Trophoblast cell (in vitro differentiated cells and primary cell): ENCODE measurements around the gene ARMC9.

Source experiments
- DNase-seq, 2 donors: peaks; one replicate each; pipeline ENCODE4 v3.0.0-alpha.2; 2016
- H2AFZ ChIP-seq: 2 replicates; pipeline ENCODE4 v1.6.1; 2013; ENCODE audit warnings: low read length, moderate library complexity, mild to moderate bottlenecking; ENCODE audit not compliant: insufficient read depth, poor library complexity
- H2AK5ac ChIP-seq: 2 replicates; pipeline ENCODE4 v1.6.1; 2013; ENCODE audit warnings: mild to moderate bottlenecking, low read length
- H2BK120ac ChIP-seq: 2 replicates; pipeline ENCODE4 v1.6.1; 2013; ENCODE audit warnings: low read length, mild to moderate bottlenecking, moderate library complexity; ENCODE audit not compliant: insufficient read depth, poor library complexity
- H2BK12ac ChIP-seq: 2 replicates; pipeline ENCODE4 v1.6.1; 2013; ENCODE audit warnings: mild to moderate bottlenecking, low read length, moderate library complexity
- H2BK5ac ChIP-seq: 2 replicates; pipeline ENCODE4 v1.6.1; 2013; ENCODE audit warnings: low read length, low read depth, moderate library complexity, mild to moderate bottlenecking; ENCODE audit not compliant: poor library complexity
- H3K14ac ChIP-seq: 2 replicates; pipeline ENCODE4 v1.6.1; 2013; ENCODE audit warnings: mild to moderate bottlenecking, low read length
- H3K18ac ChIP-seq: 2 replicates; pipeline ENCODE4 v1.6.1; 2013; ENCODE audit warnings: mild to moderate bottlenecking, low read length
- H3K23ac ChIP-seq: 2 replicates; pipeline ENCODE4 v1.6.1; 2013; ENCODE audit warnings: low read length
- H3K27ac ChIP-seq: 2 replicates; pipeline ENCODE4 v1.5.1; 2013; ENCODE audit warnings: low read depth, mild to moderate bottlenecking, inconsistent platforms, low read length, moderate library complexity
- H3K27me3 ChIP-seq: 2 replicates; pipeline ENCODE4 v1.6.1; 2013; ENCODE audit warnings: inconsistent platforms, mild to moderate bottlenecking, low read length, moderate library complexity; ENCODE audit not compliant: insufficient read depth
- H3K36me3 ChIP-seq, 2 experiments: 1 replicate in 1 of 2; 2 replicates in 1 of 2; pipeline ENCODE4 v1.6.1; 2013; ENCODE audit warnings: low read length in 2 of 2, mild to moderate bottlenecking in 2 of 2, moderate library complexity in 1 of 2; ENCODE audit not compliant: insufficient read depth in 2 of 2, control insufficient read depth in 1 of 2
- H3K4ac ChIP-seq: 2 replicates; pipeline ENCODE4 v1.6.1; 2013; ENCODE audit warnings: low read depth, mild to moderate bottlenecking, low read length, moderate library complexity
- H3K4me1 ChIP-seq, 2 experiments: 1 replicate in 1 of 2; 2 replicates in 1 of 2; pipeline ENCODE4 v1.6.1; 2013; ENCODE audit warnings: low read length in 2 of 2, mild to moderate bottlenecking in 2 of 2, moderate library complexity in 1 of 2; ENCODE audit not compliant: insufficient read depth in 2 of 2, control insufficient read depth in 1 of 2
- H3K4me2 ChIP-seq: 2 replicates; pipeline ENCODE4 v1.6.1; 2013; ENCODE audit warnings: inconsistent platforms, mild to moderate bottlenecking, low read length, moderate library complexity
- H3K4me3 ChIP-seq: 2 replicates; pipeline ENCODE4 v1.5.1; 2013; ENCODE audit warnings: mild to moderate bottlenecking, low read depth, low read length, inconsistent platforms
- H3K79me1 ChIP-seq: one replicate; pipeline ENCODE4 v1.6.1; 2013; ENCODE audit warnings: low read length
- H3K79me2 ChIP-seq: 2 replicates; pipeline ENCODE4 v1.6.1; 2013; ENCODE audit warnings: low read length, mild to moderate bottlenecking; ENCODE audit not compliant: control insufficient read depth, insufficient read depth, poor library complexity
- H3K9ac ChIP-seq: 2 replicates; pipeline ENCODE4 v1.6.1; 2013; ENCODE audit warnings: mild to moderate bottlenecking, low read length
- H3K9me3 ChIP-seq: 2 replicates; pipeline ENCODE4 v1.6.1; 2013; ENCODE audit warnings: low read depth, mild to moderate bottlenecking, control low read depth, inconsistent platforms, low read length; ENCODE audit not compliant: insufficient read depth
- H4K12ac ChIP-seq: 2 replicates; pipeline ENCODE4 v1.6.1; 2013; ENCODE audit warnings: low read depth, mild to moderate bottlenecking, low read length, moderate library complexity
- H4K8ac ChIP-seq: 2 replicates; pipeline ENCODE4 v1.6.1; 2013; ENCODE audit warnings: low read depth, mild to moderate bottlenecking, low read length, moderate library complexity
- H4K91ac ChIP-seq: one replicate; pipeline ENCODE4 v1.6.1; 2013; ENCODE audit warnings: low read depth, mild to moderate bottlenecking, low read length, moderate library complexity
- WGBS: extraction: QIAGEN DNeasy Blood & Tissue Kit; methylation state at CpG from one replicate; pipeline ENCODE4 v1.1.7; 2013; ENCODE audit warnings: missing lambda C conversion rate; ENCODE audit not compliant: insufficient read length, insufficient coverage; ENCODE audit errors: extremely low coverage; 5-methylcytosine and 5-hydroxymethylcytosine counted together

The ARMC9 gene

GRCh38 chr2:231395188-231396057 is 197.0 kb downstream of the ARMC9 start, which contains the start of gene B3GNT7:
TSS of gene B3GNT7 (plus strand) at chr2:231395710. CDS start at chr2:231395804, 94 bp downstream.
- H3K18ac ChIP-seq: no peak within 1 kb of the TSS
- H3K27ac ChIP-seq: no peak within 1 kb of the TSS
- H3K4me1 ChIP-seq: peaks cover 2% of the 10 kb centered on the region in 2 experiments
- H3K27me3 ChIP-seq: peaks cover 3% of the 10 kb centered on the region
- H3K4me2 ChIP-seq: peak within 1 kb of the TSS; percentile 71
- H3K9me3 ChIP-seq: peaks cover 6% of the 10 kb centered on the region
- H3K4me3 ChIP-seq: peak within 1 kb of the TSS; percentile 62
- H3K9ac ChIP-seq: no peak within 1 kb of the TSS
- H3K36me3 ChIP-seq: no peaks in the 10 kb centered on the region
- H2BK120ac ChIP-seq: no peak within 1 kb of the TSS
- H2AK5ac ChIP-seq: no peak within 1 kb of the TSS
- DNase-seq: peak in 1 of 2 donors; percentile 58
- peak within 1 kb of the TSS; percentile 35 for H2AFZ ChIP-seq
- no peak within 1 kb of the TSS for H4K91ac ChIP-seq
- no peaks in the 10 kb centered on the region for H3K79me2 ChIP-seq
- peak within 1 kb of the TSS; percentile 5 for H4K8ac ChIP-seq
- no peak within 1 kb of the TSS for H3K23ac ChIP-seq
- H3K4ac ChIP-seq: no peak within 1 kb of the TSS
- peaks cover 3% of the 10 kb centered on the region for H3K79me1 ChIP-seq
- WGBS: no CpG with 5 or more reads among the region's 95 CpGs
- H2BK12ac ChIP-seq: no peak within 1 kb of the TSS
- no peak within 1 kb of the TSS for H2BK5ac ChIP-seq
- H3K14ac ChIP-seq: no peak within 1 kb of the TSS
- no peak within 1 kb of the TSS for H4K12ac ChIP-seq

GRCh38 chr2:231396058-231396821 is 197.8 kb downstream of the ARMC9 start:
- peaks cover 6% of the 10 kb centered on the region for H3K9me3 ChIP-seq
- H2AFZ ChIP-seq: peak overlapping the region; percentile 35
- H2AK5ac ChIP-seq: no peak overlapping the region
- H3K27ac ChIP-seq: no peak overlapping the region
- H2BK5ac ChIP-seq: no peak overlapping the region
- no peak overlapping the region for H3K9ac ChIP-seq
- H3K18ac ChIP-seq: no peak overlapping the region
- H3K79me1 ChIP-seq: peaks cover 4% of the 10 kb centered on the region
- no peak overlapping the region for H4K8ac ChIP-seq
- peak overlapping the region; percentile 57 for H3K4me3 ChIP-seq
- H3K23ac ChIP-seq: no peak overlapping the region
- peak in 1 of 2 donors; percentile 47 for DNase-seq
- H3K4me1 ChIP-seq: peaks cover 2 to 3% of the 10 kb centered on the region in 2 experiments
- no peak overlapping the region for H2BK12ac ChIP-seq
- no peaks in the 10 kb centered on the region for H3K79me2 ChIP-seq
- no peak overlapping the region for H4K12ac ChIP-seq
- H3K14ac ChIP-seq: no peak overlapping the region
- H4K91ac ChIP-seq: no peak overlapping the region
- WGBS: no CpG with 5 or more reads among the region's 41 CpGs
- H3K4ac ChIP-seq: no peak overlapping the region
- H2BK120ac ChIP-seq: no peak overlapping the region
- H3K27me3 ChIP-seq: peaks cover 3% of the 10 kb centered on the region
- H3K36me3 ChIP-seq: no peaks in the 10 kb centered on the region
- H3K4me2 ChIP-seq: peak overlapping the region; percentile 71

- no peak overlapping the region for H2BK12ac ChIP-seq
- peaks cover 1% of the 10 kb centered on the region for H3K9me3 ChIP-seq
- H3K79me1 ChIP-seq: peaks cover 4% of the 10 kb centered on the region
- no peak overlapping the region for H2BK120ac ChIP-seq
- H4K91ac ChIP-seq: no peak overlapping the region
- no peak overlapping the region for H4K12ac ChIP-seq
- H3K79me2 ChIP-seq: no peaks in the 10 kb centered on the region
- DNase-seq: no peak
- H3K18ac ChIP-seq: no peak overlapping the region
- H3K23ac ChIP-seq: no peak overlapping the region
- H3K27me3 ChIP-seq: peaks cover 3% of the 10 kb centered on the region
- H2AFZ ChIP-seq: no peak overlapping the region
- no peak overlapping the region for H3K4me3 ChIP-seq
- H4K8ac ChIP-seq: no peak overlapping the region
- no CpG with 5 or more reads among the region's 22 CpGs for WGBS
- no peak overlapping the region for H2BK5ac ChIP-seq
- peaks cover 2 to 3% of the 10 kb centered on the region in 2 experiments for H3K4me1 ChIP-seq
- no peak overlapping the region for H2AK5ac ChIP-seq
- H3K27ac ChIP-seq: no peak overlapping the region
- H3K4ac ChIP-seq: no peak overlapping the region
- no peak overlapping the region for H3K9ac ChIP-seq
- no peak overlapping the region for H3K14ac ChIP-seq
- no peaks in the 10 kb centered on the region for H3K36me3 ChIP-seq
- H3K4me2 ChIP-seq: no peak overlapping the region
These were observed 198.8 kb downstream of the ARMC9 start for GRCh38 chr2:231397011-231397927.

- Histone ChIP-seq H2BK5ac (no peak overlapping the region), H3K27me3 (peaks cover 3% of the 10 kb centered on the region)
These were observed 199.5 kb downstream of the ARMC9 start for GRCh38 chr2:231397928-231398294.

More at GRCh38 chr2:231397928-231398294, 199.5 kb downstream of the ARMC9 start:
- Histone ChIP-seq H3K9me3 (no peaks in the 10 kb centered on the region), H3K4me2 (no peak overlapping the region), H4K91ac (no peak overlapping the region), H3K4me1 (peaks cover 2 to 3% of the 10 kb centered on the region in 2 experiments), H2BK120ac (no peak overlapping the region), H3K79me2 (no peaks in the 10 kb centered on the region), H3K79me1 (peaks cover 4% of the 10 kb centered on the region), H3K4me3 (no peak overlapping the region), H3K18ac (no peak overlapping the region), H2AK5ac (no peak overlapping the region), H3K9ac (no peak overlapping the region), H2AFZ (no peak overlapping the region), H3K27ac (no peak overlapping the region), H3K36me3 (no peaks in the 10 kb centered on the region), H2BK12ac (no peak overlapping the region), H3K23ac (no peak overlapping the region), H3K4ac (no peak overlapping the region), H4K12ac (no peak overlapping the region), H3K14ac (no peak overlapping the region), H4K8ac (no peak overlapping the region)
- no CpG with 5 or more reads among the region's 28 CpGs for WGBS
- no peak for DNase-seq
